Stimulated activated memory B cell treated with anti-CD40 and anti-IgM and Interleukin-4, amounts not matched to agents 10 μg/mL and 1 μg/mL and 100 μg/mL, for 72 hours (primary cell): ENCODE results near the gene ZDHHC11.
"Not testable (repeated sequence)": the region's sequence is repeated elsewhere in the genome, so short reads cannot be mapped to it uniquely, and the experiment has no call there.

Experiments used
- ATAC-seq: fragments of 150-1000 bp; cut with Tn5 transposase; 2 replicates; pipeline ENCODE4 v1.10.0; 2021
- H3K27ac Mint-ChIP-seq: one replicate; pipeline ENCODE4 v1.8.0; 2022; ENCODE audit warnings: mild to moderate bottlenecking, mixed read lengths
- H3K27me3 Mint-ChIP-seq: one replicate; pipeline ENCODE4 v1.8.0; 2022; ENCODE audit warnings: mixed read lengths
- H3K36me3 Mint-ChIP-seq: one replicate; pipeline ENCODE4 v1.8.0; 2022; ENCODE audit warnings: mixed read lengths
- H3K4me1 Mint-ChIP-seq: one replicate; pipeline ENCODE4 v1.8.0; 2022; ENCODE audit warnings: mixed read lengths
- H3K4me3 Mint-ChIP-seq: one replicate; pipeline ENCODE4 v1.8.0; 2022; ENCODE audit warnings: mild to moderate bottlenecking, moderate library complexity, mixed read lengths
- H3K9me3 Mint-ChIP-seq: one replicate; pipeline ENCODE4 v1.8.0; 2022; ENCODE audit warnings: mixed read lengths

ZDHHC11 gene

DNA sequence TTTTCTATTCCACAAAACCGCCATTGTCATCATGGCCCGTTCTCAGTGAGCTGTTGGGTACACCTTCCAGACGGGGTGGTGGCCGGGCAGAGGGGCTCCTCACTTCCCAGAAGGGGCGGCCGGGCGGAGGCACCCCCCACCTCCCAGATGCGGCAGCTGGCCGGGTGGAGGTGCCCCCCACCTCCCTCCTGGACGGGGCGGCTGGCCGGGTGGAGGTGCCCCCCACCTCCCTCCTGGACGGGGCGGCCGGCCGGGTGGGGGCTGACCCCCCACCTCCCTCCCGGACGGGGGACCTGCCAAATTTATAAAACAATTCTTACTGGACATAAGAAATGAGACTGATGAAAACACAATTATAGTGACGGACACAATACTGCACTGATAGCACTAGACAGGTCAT lies 22.6 kb downstream of the ZDHHC11 start:
- peaks cover 25% of the 10 kb centered on the region for H3K27me3 Mint-ChIP-seq
- not testable (repeated sequence) for H3K27ac Mint-ChIP-seq, H3K4me3 Mint-ChIP-seq, H3K4me1 Mint-ChIP-seq, H3K36me3 Mint-ChIP-seq, H3K9me3 Mint-ChIP-seq
- ATAC-seq = peak; percentile 61

DNA sequence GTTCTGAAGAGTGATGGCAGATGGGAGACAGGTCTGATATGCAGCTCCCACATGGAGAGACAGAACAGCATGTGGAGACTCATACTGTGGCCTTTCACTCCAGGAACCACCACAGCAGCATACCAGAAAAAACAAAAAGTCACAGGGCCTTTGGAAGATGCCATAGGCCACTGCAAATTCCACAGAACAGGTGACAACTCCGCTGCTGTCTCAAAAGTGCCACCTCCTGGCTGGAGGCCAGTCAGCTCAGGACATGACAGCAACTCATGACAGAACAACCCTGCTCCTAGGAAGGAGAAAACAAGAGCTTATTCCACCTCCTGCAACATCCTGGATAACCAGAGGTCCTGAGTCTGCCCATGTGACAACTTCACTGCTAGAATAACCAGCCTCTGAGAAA lies 25.2 kb downstream of the ZDHHC11 start:
- not testable (repeated sequence) for ATAC-seq, H3K4me3 Mint-ChIP-seq, H3K27ac Mint-ChIP-seq, H3K36me3 Mint-ChIP-seq, H3K4me1 Mint-ChIP-seq, H3K9me3 Mint-ChIP-seq
- peaks cover 40% of the 10 kb centered on the region for H3K27me3 Mint-ChIP-seq

DNA sequence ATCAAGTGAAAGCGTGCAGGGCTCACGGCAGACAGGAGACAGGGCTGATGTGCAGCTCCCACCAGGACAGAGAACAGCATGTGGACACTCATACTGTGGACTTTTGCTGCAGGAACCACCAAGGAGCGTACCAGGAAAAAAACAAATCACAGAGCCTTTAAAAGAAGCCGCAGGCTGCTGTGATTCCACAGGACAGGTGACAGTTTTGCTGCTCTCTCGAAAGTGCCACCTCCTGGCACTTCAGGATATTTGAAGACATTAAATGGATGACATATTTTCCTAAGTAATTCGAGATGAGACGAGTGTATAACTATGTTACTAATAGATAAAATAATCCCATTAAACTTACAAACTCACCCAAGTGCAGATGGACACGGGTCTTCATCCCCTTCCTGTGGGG lies 29.3 kb downstream of the ZDHHC11 start:
- Mint-ChIP-seq H3K4me1 (no peaks in the 10 kb centered on the region), H3K27me3 (peaks cover 68% of the 10 kb centered on the region), H3K9me3 (peaks cover 7% of the 10 kb centered on the region), H3K4me3 (no peak overlapping the region), H3K36me3 (peaks cover 7% of the 10 kb centered on the region), H3K27ac (no peak overlapping the region)
- ATAC-seq = no peak

DNA sequence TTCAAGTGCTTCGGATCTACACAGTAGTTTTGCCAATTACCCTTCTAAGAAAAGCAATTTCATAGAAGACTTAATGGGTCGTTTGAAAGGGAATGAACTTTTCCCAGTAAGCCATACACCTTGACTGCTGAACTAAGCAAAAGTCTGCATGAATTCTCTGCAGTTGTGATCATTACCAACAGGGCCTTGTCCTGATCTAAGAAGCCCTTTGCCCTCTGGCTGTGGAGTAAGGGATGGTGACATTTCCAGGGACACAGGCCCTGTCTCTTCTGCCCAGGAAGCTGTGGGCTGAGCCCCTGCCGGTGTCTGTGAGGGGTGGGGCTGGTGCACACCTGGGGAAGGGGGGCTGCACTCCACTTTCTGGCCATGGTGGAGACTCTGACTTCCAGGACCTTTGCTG lies 30.5 kb downstream of the ZDHHC11 start:
- Mint-ChIP-seq H3K9me3 (peaks cover 10% of the 10 kb centered on the region), H3K4me1 (no peaks in the 10 kb centered on the region), H3K4me3 (no peak overlapping the region), H3K27me3 (peaks cover 66% of the 10 kb centered on the region), H3K27ac (no peak overlapping the region), H3K36me3 (peaks cover 7% of the 10 kb centered on the region)
- ATAC-seq = peak; percentile 2

DNA sequence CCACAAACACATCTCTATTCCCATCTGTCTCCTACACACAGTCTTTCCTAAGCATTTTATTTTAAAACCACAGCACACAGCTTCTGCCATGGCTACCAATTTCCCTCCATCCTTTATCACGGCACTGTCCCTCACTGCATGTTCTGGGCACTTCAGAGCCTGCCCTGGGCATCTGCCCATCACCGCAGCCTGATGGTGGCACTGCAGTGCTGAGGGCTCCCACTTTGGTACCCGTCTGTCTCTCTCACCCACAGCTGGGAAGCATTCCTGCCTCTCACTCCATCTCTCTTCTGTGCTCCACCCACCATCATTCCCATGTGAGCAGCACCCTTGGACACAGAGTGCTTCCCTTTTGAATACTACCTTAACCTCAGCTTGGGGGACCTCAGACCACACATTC lies 31.7 kb downstream of the ZDHHC11 start:
- no peak overlapping the region for H3K4me3 Mint-ChIP-seq
- H3K27ac Mint-ChIP-seq = no peak overlapping the region
- ATAC-seq = peak; percentile 2
- H3K9me3 Mint-ChIP-seq = peaks cover 11% of the 10 kb centered on the region
- H3K4me1 Mint-ChIP-seq = no peaks in the 10 kb centered on the region
- H3K36me3 Mint-ChIP-seq = peaks cover 7% of the 10 kb centered on the region
- H3K27me3 Mint-ChIP-seq = peaks cover 55% of the 10 kb centered on the region

DNA sequence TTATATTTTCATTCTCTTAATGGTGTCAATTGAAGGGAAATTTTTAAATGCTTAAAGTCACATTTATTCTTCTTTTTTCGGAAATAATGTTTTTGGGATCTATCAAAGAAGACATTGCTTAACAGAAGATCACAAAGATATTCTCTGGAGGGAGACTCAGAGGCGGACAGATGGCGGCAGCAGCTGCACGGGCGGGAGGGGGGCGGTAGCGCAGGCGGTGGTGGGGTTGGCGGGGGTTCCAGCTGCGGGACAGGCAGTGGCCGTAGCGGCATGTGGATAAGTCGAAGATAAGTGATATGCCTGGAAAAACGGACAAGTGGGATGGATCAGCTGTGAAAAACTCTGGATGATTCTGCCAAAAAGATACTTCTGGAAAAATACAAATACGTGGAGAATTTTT lies 34.6 kb downstream of the ZDHHC11 start:
- H3K9me3 Mint-ChIP-seq = peaks cover 8% of the 10 kb centered on the region
- H3K36me3 Mint-ChIP-seq = no peaks in the 10 kb centered on the region
- no peak for ATAC-seq
- H3K27ac Mint-ChIP-seq = no peak overlapping the region
- no peaks in the 10 kb centered on the region for H3K4me1 Mint-ChIP-seq
- H3K27me3 Mint-ChIP-seq = peaks cover 46% of the 10 kb centered on the region
- H3K4me3 Mint-ChIP-seq = no peak overlapping the region

DNA sequence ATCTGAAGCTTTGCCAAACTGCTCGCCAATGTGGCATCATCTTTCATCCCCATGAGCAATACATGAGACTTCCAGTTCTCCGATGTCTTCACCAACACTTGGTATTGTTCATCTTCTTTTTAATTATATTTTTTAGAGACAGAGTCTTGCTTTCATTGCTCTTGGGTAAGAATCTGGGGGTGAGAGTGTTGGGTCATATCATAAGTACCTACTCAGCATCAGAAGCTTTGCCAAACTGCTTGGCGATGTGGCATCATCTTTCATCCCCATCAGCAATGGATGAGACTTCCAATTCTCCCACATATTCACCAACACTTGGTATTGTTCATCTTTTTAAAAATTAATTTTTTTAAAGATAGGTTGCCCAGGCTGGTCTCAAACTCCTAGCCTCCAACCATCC lies 35.3 kb downstream of the ZDHHC11 start:
- H3K36me3 Mint-ChIP-seq = no peaks in the 10 kb centered on the region
- H3K27ac Mint-ChIP-seq = no peak overlapping the region
- ATAC-seq = no peak
- no peaks in the 10 kb centered on the region for H3K4me1 Mint-ChIP-seq
- no peak overlapping the region for H3K4me3 Mint-ChIP-seq
- peaks cover 8% of the 10 kb centered on the region for H3K9me3 Mint-ChIP-seq
- H3K27me3 Mint-ChIP-seq = peaks cover 38% of the 10 kb centered on the region

DNA sequence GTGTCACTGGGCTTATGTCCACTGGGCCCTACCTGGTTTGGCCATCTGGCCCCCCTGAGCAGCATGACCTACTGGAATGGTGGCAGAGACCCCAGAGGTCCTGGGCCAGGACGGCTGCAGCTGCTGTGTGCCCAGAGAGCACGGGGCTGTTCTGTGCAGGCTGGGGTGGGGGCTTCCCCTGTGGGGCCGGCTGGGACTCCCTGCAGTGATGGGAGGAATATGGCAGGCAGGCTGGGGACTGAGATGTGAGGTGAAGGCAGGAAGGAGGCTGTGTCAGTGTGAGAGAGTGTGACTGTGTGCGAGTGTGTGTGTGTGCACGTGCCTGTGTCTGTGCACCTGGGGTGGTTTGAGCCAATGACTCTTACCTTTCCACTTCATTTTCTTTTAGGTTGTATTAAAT lies 37.2 kb downstream of the ZDHHC11 start:
- not testable (repeated sequence) for H3K4me3 Mint-ChIP-seq, H3K36me3 Mint-ChIP-seq, H3K27ac Mint-ChIP-seq, H3K9me3 Mint-ChIP-seq, H3K4me1 Mint-ChIP-seq
- peaks cover 28% of the 10 kb centered on the region for H3K27me3 Mint-ChIP-seq
- ATAC-seq = peak; percentile 42

DNA sequence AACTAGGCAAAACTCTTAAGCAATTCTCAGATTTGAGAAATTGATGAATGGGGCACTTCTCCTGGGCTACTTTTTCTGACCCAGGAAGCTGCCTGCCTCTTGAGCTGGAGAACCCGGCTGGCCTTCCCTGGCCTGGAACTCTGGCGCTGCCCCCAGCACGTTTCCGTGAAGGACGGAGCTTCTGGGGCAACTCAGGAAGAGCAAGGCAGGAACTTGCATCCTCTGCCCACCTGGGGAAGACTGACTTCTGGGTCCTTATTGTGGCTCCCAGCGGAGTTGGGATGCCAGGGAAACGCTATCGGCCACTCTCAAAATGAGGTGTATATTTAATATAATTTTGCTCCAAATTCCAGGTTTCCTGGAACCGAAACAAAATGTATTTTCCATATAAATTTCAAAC lies 39.4 kb downstream of the ZDHHC11 start:
- H3K36me3 Mint-ChIP-seq, H3K4me1 Mint-ChIP-seq, ATAC-seq, H3K4me3 Mint-ChIP-seq, H3K9me3 Mint-ChIP-seq, H3K27ac Mint-ChIP-seq: not testable (repeated sequence)
- peaks cover 17% of the 10 kb centered on the region for H3K27me3 Mint-ChIP-seq

DNA sequence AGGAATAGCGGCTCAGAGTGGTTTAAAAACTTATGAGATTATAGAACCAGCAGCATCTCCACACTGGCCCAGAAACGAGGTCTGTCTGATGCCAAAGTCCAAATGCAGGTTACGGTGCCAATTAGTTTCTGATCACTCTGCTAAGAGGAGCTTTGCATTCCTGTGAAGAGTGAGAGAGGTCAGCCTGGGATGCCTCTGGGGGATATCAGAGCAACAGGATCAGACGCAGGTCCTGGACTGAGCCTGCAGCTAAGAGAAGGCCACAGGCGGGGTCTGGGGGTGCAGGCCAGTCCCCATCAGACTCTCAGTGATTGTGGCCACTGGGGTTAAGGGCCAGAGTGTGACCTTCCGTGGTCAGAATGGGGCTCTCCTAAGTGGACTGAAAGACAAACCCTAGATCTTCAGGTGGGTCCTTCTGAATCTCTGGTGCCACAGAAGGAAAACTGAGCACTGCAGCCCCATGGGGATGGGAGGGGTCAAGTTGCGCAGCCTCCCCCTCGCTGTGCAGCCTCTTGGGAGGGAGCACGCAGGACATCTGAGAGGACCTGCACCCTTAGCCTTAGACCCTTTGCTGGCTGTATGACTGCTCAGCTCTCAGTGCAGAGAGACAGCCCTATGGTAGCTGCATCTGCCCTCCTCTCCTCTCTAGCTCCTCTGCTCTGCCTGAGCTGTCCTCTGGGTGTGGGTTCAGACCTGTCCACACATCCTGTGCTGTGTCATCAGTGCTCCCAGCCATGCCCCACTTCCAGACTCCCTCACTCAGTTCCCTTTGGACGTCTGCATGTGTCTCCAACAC lies 42.9 kb downstream of the ZDHHC11 start:
- not testable (repeated sequence) for H3K27ac Mint-ChIP-seq, H3K4me3 Mint-ChIP-seq, H3K4me1 Mint-ChIP-seq, H3K36me3 Mint-ChIP-seq
- ATAC-seq = peak; percentile 26
- H3K9me3 Mint-ChIP-seq = peaks cover 20% of the 10 kb centered on the region
- peaks cover 38% of the 10 kb centered on the region for H3K27me3 Mint-ChIP-seq

DNA sequence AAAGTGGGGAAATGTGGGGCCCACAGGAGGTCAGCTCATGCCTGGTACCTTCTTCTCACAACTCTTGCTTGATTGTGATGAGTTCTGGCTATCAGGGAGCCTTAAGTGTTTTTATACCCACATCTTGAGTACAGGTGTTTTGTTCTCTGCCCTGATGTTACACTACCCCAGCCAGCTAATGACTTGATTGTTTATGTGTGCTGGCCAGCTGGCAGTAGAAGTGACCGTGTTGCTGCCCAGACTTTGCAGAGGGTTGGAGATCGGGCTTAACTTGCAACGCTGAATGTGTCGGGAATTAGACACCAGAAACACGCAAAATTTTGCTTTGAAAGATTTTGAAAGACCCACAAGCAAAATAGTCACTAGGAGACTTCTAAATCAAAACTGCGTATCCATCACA lies 49.3 kb downstream of the ZDHHC11 start:
- no peak overlapping the region for H3K4me3 Mint-ChIP-seq
- H3K9me3 Mint-ChIP-seq = peaks cover 28% of the 10 kb centered on the region

DNA sequence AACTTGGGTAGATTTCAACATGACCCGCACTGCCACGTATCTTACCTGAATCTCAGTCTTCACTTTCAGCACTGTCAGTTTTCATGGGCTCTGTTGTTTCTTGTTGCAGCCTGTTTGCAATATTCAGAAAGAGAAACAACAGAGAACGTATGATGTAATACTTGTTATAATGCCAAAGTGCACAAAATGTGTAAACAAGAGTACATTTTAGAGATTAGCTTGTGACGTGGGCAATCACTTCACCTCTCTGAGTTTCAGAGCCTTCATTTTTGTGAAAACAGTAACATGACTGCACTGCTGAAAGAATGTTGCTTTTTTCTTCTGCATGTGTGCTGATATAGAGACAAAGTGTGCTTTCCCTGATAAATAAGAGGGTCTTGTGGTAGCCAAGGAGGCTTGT lies 49.7 kb downstream of the ZDHHC11 start:
- not testable (repeated sequence) for H3K36me3 Mint-ChIP-seq, H3K4me1 Mint-ChIP-seq, H3K4me3 Mint-ChIP-seq, ATAC-seq, H3K27ac Mint-ChIP-seq
- H3K9me3 Mint-ChIP-seq = peaks cover 29% of the 10 kb centered on the region
- peaks cover 66% of the 10 kb centered on the region for H3K27me3 Mint-ChIP-seq

More for the DNA sequence above, 49.3 kb downstream of the ZDHHC11 start:
- peaks cover 8% of the 10 kb centered on the region for H3K36me3 Mint-ChIP-seq
- no peaks in the 10 kb centered on the region for H3K4me1 Mint-ChIP-seq
- ATAC-seq = no peak
- no peak overlapping the region for H3K27ac Mint-ChIP-seq
- peaks cover 65% of the 10 kb centered on the region for H3K27me3 Mint-ChIP-seq

DNA sequence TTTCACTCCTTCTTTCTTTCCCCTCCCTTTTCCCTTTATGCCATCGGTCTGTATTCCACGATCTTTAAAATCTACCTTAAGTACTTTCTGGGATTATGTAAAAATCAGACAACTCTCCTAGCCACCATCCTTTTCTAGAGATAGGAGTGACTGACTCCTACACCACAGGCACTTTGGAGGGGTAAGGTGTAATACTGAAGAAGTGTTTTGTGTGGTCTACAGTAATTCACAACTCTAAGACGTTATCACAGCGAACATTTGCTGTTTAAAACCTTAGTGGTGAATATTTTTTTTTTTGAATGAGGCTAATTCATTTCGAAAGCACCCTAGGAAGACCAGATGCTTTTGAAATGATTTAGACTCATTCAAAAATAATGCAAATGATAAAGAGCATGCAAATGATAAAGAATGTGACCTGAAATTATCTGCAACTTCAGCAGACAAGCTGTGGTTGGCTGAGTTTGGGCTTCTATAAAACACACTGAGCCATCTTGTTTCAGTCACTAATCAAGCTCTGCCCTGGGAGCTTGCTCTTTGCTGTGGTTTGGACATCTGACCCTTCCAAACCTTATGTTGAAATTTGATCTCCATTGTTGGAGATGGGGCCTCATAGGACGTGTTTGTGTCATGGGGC lies 52.2 kb downstream of the ZDHHC11 start:
- H3K9me3 Mint-ChIP-seq = peaks cover 26% of the 10 kb centered on the region
- H3K4me1 Mint-ChIP-seq, H3K27ac Mint-ChIP-seq, H3K4me3 Mint-ChIP-seq, H3K36me3 Mint-ChIP-seq, ATAC-seq: not testable (repeated sequence)
- peaks cover 66% of the 10 kb centered on the region for H3K27me3 Mint-ChIP-seq

DNA sequence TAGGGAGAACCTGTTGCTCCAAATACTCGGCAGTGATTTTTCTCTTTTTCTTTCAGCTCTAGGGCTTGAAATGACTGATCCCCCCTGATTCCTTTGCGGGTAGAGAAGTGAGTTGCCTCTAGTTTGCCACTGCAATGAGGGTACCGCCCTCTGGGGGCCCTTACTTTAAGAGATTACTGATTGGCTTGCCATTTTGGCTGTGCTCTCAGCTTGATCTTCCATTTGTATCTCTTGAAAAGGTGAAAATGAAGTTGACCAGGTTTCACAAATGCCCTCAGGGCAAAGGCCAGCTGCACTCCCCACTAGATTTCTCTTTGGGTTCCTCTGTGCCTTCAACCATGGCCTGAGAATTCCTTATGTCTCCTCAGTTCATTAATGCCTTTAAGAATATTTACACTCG lies 52.8 kb downstream of the ZDHHC11 start:
- peaks cover 28% of the 10 kb centered on the region for H3K9me3 Mint-ChIP-seq
- not testable (repeated sequence) for ATAC-seq, H3K27ac Mint-ChIP-seq, H3K36me3 Mint-ChIP-seq, H3K4me1 Mint-ChIP-seq, H3K4me3 Mint-ChIP-seq
- peaks cover 63% of the 10 kb centered on the region for H3K27me3 Mint-ChIP-seq

DNA sequence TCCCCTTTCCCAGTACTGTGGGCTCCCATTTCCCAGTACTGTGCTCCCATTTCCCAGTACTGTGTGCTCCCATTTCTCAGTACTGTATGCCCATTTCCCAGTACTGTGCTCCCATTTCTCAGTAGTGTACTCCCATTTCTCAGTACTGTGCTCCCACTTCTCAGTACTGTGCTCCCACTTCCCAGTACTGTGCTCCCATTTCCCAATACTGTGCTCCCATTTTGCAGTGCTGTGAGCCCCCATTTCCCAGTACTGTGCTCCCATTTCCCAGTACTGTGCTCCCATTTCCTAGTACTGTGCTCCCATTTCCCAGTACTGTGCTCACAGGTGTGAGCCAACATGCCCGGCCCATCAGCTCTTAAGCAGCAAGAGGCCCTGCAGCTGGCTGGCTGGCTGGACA lies 54.9 kb downstream of the ZDHHC11 start:
- H3K4me3 Mint-ChIP-seq, H3K4me1 Mint-ChIP-seq, H3K36me3 Mint-ChIP-seq, H3K27ac Mint-ChIP-seq, ATAC-seq: not testable (repeated sequence)
- peaks cover 19% of the 10 kb centered on the region for H3K9me3 Mint-ChIP-seq
- peaks cover 44% of the 10 kb centered on the region for H3K27me3 Mint-ChIP-seq

DNA sequence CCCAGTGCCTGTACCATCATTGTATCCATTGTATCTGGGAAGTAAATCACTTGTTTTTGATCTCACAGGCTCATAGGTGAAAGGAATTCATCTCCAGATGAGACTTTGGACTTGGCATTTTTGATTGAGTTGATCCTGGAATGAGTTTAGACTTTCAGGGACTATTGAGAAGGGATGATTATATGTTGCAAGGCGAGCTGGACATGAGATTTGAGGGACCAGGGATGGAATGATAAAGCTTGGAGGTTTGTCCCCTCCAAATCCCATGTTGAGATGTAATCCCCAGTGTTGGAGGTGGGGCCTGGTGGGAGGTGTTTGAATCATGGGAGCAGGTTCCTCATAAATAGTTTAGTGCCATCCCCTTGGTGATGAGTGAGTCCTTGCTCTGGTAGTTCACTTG lies 55.8 kb downstream of the ZDHHC11 start:
- H3K27ac Mint-ChIP-seq, H3K36me3 Mint-ChIP-seq, H3K4me3 Mint-ChIP-seq, H3K4me1 Mint-ChIP-seq, ATAC-seq: not testable (repeated sequence)
- Mint-ChIP-seq H3K27me3 (peaks cover 45% of the 10 kb centered on the region), H3K9me3 (peaks cover 23% of the 10 kb centered on the region)
